ENCODE measurements around the gene NCBP3.

DNA sequence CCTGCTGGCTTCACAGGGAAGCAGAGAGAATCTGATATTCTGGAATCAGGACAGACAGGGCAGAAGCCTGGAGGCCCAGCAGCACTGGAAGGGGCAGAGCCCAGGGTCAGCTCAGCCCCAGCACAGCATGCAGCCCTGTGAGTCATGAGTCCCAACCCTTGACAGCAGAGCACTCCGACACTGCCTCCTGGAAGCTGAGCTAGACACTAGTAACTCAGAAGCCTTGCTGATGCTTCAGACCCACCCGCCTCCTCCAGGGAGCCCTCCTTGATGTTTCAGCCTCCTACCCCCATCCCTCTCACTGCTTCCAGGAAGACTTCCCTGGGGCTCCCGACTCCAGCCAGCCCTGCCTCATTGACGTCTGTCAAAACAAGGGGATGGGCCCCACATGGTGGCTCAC lies 39.9 kb upstream of the NCBP3 start:
- TF ChIP-seq, protein P1, sequence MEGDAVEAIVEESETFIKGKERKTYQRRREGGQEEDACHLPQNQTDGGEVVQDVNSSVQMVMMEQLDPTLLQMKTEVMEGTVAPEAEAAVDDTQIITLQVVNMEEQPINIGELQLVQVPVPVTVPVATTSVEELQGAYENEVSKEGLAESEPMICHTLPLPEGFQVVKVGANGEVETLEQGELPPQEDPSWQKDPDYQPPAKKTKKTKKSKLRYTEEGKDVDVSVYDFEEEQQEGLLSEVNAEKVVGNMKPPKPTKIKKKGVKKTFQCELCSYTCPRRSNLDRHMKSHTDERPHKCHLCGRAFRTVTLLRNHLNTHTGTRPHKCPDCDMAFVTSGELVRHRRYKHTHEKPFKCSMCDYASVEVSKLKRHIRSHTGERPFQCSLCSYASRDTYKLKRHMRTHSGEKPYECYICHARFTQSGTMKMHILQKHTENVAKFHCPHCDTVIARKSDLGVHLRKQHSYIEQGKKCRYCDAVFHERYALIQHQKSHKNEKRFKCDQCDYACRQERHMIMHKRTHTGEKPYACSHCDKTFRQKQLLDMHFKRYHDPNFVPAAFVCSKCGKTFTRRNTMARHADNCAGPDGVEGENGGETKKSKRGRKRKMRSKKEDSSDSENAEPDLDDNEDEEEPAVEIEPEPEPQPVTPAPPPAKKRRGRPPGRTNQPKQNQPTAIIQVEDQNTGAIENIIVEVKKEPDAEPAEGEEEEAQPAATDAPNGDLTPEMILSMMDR (conservative IDR thresholded peaks at IDR 0.05), result no peak
- TF ChIP-seq EZH2 (IDR thresholded peaks at IDR 0.05; ENCODE audit: low read depth), result no peak
